HuH-7.5 (cell line): Measurements from ENCODE around the gene NUDT8.
A peak's percentile ranks its signal among the peaks of the same experiment; 100 is the strongest.
"Not testable (repeated sequence)": the region's sequence is repeated elsewhere in the genome, so short reads cannot be mapped to it uniquely, and the experiment has no call there.

Experiments
- DNase-seq: peaks from one replicate; pipeline ENCODE4 v3.0.0; 2011; ENCODE audit warnings: low spot score

The NUDT8 gene

GRCh38 chr11:67611704-67612587 is 17.8 kb downstream of the NUDT8 start:
- DNase-seq = no peak

DNA sequence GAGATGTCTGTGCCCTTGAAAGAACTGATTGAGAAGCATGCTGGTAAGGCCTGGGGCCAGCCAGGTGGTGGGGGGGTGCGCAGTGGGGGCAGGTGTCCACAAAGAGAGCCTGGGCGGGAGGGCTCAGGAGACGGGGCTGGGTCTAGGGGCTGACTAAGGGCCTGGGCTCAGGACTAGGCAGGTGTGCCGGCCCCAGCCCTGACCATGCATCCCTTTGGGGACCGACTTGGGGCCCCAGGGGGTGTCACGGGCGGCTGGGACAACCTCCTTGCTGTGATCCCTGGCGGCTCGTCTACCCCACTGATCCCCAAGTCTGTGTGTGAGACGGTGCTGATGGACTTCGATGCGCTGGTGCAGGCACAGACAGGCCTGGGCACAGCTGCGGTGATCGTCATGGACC is 18.6 kb downstream of the NUDT8 start:
- DNase-seq = no peak

- no peak for DNase-seq
Measured at GRCh38 chr11:67610302-67610868, 19.4 kb downstream of the NUDT8 start.

DNA sequence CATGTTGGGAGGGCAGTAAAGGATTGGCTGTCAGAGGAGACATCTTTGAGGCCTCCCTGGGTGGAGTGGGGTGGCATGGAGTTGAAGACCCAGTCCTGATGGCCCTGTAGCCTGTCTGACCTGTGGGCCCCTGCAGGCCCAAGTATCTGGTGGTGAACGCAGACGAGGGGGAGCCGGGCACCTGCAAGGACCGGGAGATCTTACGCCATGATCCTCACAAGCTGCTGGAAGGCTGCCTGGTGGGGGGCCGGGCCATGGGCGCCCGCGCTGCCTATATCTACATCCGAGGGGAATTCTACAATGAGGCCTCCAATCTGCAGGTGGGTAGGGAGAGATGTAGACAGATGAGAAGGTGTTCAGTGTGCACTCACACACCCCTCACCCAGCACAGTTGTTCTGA is 20.4 kb downstream of the NUDT8 start:
- no peak for DNase-seq

- no peak for DNase-seq
Measured at GRCh38 chr11:67608486-67608885, 21.3 kb downstream of the NUDT8 start.

DNA sequence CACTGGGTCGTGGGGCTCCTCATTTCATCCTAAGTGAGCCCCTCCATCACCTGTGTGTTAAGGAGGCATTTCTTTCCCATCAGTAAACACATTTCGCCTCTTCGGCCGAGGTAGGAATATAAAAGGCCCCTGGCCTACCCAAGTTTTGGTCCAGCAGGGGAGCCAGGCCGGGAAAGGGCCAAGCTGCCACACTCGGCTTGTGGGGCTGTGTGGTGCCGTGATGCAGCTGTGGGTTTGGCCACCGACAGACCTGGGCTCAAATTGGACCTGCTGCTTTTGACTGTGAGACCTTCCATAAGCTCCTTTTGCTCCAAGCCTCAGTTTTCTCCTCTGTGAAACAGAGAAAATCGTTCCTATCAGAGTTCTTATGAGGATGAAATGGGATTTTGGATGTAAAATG is 22.2 kb downstream of the NUDT8 start:
- DNase-seq = no peak

DNA sequence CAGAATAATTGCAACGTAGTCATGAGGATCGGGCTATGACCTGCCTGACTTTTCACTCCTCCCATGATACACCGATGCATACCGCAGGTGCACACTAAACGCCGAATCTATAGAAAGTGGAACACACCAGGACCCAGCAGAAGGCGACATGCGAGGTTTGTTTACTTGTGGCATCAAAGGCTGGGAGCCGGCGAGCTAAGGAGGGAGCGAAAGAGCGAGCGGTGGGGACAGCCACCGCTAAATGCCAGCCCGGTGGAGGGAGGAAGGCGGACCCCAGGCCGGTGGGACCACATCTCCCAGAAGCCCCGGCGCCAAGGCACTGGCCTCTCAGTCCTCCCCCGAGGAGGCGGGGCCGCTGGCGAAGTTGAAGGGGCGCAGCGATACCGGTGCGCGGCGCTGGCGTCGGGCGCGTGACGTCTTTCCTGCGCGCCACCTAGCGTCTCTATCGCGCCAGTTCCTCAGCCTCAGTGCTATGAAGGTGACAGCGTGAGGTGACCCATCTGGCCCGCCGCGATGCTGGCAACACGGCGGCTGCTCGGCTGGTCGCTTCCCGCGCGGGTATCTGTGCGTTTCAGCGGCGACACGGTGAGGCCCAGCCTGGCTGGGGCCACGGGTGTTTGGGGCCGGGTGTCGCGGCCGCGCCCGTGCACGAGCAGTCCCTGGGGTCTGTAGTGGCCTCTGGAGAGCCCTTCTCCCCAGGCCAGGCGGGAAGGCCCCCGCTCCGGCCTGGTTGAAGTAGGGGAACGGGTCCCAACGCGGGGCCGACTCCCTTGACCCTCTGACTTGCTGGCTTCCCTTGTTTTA is 23.0 kb downstream of the NUDT8 start, which contains the start of gene NDUFV1:
Gene NDUFV1 (plus strand): TSS at position 445 of the 804 bp plus-strand sequence. CDS start 69 bp downstream, at position 514.
- DNase-seq = peak; percentile 100

DNA sequence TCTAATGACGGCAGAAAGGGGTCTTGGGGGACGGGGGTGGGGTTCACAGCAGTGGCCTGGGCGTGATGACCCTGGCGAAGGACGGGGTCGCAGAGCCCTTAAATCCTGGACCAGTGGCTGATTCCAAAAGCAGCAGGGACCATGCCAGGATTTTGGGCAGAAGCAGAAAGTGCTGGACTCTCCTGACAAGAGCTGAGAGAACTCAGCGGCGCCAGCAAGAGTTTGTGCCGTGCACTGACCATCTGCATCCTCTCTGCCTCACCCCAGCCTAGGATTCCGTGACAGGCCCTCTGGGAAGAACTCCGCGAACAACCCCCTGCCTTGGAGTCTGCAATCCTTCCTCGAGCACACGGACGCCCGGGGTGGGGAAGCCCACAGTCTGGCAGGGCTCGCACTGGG is 23.6 kb downstream of the NUDT8 start:
- peak; percentile 71 for DNase-seq

DNA sequence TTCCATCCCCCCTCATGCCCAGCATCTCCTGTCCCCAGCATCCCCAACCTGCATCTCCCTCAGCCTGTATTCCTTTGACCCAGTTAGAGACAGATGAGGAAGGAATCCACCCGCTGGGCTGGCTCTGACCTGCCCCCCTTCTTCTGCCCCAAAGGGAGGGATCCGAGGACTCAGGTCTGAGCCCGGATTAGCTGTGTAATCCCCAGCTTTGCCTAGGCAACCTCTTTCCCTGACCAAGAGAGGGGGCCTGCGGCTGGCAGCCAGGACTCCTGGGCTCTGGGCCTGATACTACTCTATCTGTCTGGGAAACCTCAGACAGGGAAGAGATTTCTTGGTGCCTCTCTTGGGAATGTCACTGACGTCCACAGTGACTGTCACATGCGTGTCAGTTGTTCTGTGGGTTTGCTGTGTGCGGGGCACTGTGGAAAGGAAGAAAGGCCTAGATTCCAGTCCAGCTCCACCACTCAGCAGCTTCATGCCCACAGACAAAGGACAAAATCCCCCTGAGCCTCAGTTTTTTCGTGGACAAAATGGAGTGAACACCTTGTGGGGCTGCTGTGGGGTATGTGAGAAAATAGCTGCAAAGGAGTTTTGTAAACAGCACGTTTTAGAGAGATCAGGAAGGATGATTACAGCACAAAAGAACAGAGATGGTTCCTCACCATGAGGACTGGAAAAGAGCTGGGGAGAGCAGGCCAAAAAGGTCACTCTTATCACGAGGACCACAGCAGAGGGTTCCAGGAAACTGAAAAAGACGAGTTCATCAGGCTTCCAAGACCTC is 24.3 kb downstream of the NUDT8 start:
- no peak for DNase-seq

- DNase-seq = no peak
Measured at GRCh38 chr11:67604815-67605214, 24.9 kb downstream of the NUDT8 start.

DNA sequence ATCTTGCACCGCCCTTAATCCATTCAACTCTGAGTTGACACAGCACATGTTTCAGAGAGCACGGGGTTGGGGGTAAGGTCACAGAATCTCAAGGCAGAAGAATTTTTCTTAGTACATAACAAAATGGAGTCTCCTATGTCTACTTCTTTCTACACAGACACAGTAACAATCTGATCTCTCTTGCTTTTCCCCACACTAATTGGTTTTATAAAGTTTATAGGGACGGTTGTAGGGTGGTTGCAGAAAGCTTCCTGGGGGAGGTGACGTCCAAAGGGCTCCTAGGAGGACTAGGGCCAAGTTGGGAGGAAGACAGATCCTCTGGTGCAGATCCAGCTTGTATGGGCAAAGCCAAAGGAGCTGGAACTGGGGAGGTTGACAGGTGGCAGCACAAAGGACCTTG is 25.6 kb downstream of the NUDT8 start:
- DNase-seq = not testable (repeated sequence)

GRCh38 chr11:67601098-67601497 is 28.6 kb downstream of the NUDT8 start:
- no peak for DNase-seq

DNA sequence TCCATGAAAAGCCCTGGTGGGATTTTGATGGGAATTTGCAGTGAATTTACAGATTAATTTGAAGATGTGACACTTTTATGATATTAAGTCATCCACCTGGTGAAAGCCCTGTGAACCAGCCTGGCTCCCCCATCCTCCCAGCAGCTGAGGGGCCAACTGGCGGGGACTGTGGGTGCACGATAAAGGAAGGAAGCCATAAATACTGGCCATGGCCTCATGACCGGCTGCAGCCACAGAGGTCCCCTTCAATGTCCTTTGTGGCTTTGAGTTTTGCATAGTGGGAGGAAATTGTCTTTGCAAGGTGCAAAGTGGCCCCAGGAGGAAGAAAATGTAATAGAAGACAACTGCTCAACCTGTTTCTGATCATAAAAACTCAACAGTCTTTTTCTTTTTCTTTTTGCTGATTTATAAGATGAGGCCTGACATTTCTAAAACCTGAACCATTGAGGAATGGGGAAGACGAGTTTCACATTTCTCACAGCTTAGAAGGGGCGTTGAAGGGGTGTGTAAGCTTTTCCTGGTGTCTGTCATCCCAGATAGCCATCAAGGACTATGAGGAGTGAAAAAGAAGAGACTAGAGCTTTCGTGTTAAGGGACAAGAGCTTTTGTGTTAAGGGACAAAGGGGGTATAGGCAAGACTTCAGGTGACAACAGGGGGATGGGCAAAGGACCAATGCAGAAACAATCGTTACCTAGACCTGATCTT is 29.3 kb downstream of the NUDT8 start:
- DNase-seq = no peak

- DNase-seq = no peak
Measured at GRCh38 chr11:67599149-67599548, 30.6 kb downstream of the NUDT8 start.

GRCh38 chr11:67597963-67598362 is 31.8 kb downstream of the NUDT8 start:
- not testable (repeated sequence) for DNase-seq

- DNase-seq = not testable (repeated sequence)
Measured at GRCh38 chr11:67597458-67597857, 32.3 kb downstream of the NUDT8 start.

DNA sequence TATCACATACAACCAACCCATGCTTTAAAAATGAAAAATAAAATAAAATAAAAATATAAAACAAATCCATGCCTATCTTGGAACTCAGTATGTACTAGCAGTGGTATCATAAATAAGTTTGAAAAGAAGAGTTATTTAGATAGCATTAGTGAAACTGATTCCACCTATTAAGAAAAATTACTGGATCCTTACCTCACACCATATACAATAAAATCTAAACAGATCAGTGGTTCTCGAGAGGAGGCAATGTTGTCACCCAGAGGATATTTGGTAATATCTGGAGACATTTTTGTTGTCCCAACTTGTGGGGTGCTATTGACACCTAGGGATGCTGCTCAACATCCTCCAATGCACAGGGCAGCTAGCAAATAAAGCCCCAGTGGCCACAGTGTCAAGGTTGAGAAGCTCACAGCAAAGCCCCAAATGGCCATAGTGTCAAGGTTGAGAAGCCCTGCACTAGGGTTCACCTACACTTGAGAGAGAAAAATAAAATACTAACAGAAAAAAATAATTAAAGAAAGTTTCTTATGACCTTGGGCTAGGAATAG is 32.9 kb downstream of the NUDT8 start:
- no peak for DNase-seq

GRCh38 chr11:67594480-67594879 is 35.3 kb downstream of the NUDT8 start:
- no peak for DNase-seq

- no peak for DNase-seq
Measured at GRCh38 chr11:67593565-67593905, 36.2 kb downstream of the NUDT8 start.

- DNase-seq = no peak
Measured at GRCh38 chr11:67592880-67593564, 36.7 kb downstream of the NUDT8 start.
